ENCODE results near the gene GOLGB1. TPM values are rescaled to one million over a fixed set of nuclear protein-coding genes. Genes with fewer than 3 reads are reported as not detected.
"Not testable (repeated sequence)": the region's sequence is repeated elsewhere in the genome, so short reads cannot be mapped to it uniquely, and the experiment has no call there.

The GOLGB1 gene
- total RNA-seq, 1 donor from 2014 or later, result 20.7 TPM

DNA sequence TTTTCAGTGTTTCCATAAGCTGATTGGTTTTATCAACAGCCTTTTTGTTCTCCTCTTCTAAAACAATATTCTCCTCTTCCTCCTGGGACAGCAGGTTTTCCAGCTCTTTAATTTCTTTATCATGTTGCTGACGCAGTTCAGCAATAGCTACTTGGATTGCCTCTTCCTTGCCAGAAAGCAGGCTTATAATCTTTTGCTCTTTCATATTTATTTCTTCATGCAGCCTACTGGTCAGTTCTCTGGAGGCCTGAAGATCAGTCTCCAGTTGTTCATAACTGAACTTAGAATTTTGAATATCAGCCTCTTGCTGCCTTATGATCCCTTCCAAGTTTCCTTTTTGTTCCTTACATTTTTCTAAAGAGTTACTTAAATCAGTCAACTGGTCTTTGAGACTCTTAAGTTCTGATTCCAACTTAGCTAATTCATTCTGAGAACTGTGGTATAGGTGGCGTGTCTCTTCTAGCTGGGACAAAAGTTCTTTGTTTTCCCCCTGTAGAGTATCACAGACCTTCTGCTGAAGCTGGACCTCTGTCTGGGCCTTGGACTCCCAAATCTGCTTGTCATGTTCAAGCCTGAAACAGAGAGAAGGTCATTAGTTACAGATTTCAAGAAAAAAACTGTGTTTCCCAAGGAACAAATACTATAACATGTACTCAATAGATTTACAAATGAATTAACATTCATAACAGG lies 57.4 kb downstream of the GOLGB1 start:
- no peak overlapping the region for H3K4me3 ChIP-seq (ENCODE audit: low read depth, low read length)
- TF ChIP-seq, protein P1, sequence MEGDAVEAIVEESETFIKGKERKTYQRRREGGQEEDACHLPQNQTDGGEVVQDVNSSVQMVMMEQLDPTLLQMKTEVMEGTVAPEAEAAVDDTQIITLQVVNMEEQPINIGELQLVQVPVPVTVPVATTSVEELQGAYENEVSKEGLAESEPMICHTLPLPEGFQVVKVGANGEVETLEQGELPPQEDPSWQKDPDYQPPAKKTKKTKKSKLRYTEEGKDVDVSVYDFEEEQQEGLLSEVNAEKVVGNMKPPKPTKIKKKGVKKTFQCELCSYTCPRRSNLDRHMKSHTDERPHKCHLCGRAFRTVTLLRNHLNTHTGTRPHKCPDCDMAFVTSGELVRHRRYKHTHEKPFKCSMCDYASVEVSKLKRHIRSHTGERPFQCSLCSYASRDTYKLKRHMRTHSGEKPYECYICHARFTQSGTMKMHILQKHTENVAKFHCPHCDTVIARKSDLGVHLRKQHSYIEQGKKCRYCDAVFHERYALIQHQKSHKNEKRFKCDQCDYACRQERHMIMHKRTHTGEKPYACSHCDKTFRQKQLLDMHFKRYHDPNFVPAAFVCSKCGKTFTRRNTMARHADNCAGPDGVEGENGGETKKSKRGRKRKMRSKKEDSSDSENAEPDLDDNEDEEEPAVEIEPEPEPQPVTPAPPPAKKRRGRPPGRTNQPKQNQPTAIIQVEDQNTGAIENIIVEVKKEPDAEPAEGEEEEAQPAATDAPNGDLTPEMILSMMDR (conservative IDR thresholded peaks at IDR 0.05; ENCODE audit: low read depth, low read length), result no peak

DNA sequence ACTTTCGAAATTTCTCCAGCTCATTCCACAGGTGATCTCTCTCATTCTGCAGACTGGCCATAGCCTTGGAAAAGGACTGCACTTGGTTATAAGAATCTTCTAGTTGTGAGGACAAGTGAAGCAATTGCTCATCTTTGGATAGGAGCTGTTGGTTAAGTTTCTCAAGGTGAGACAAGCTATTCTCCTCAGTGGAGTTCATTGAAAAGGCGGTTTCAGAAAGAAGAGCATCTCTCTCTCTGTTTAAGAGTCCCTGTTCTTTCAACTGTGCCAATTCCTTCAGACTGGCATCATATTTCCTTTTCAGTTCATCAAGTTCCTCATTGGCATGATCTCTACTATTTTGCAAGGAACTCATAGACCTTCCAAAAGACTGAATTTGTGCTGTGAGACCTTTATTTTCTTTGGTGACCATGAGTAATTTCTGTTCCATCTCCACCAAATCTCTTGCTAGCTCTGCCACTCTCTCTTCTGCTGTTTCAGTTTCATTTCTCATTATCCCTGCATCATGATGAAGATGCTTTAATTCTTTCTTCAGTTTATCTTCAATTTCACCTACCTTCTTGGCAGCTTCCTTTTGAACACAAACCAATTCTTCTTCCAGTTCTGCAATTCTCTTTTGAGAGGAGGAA lies 58.6 kb downstream of the GOLGB1 start:
- TF ChIP-seq, protein P1 (conservative IDR thresholded peaks at IDR 0.05; ENCODE audit: low read depth, low read length), result no peak
- DNase-seq (ENCODE audit: low read depth), result no peak
- H3K4me3 ChIP-seq (ENCODE audit: low read depth, low read length), result no peak overlapping the region

More for the DNA sequence above, 57.4 kb downstream of the GOLGB1 start:
- no peak for DNase-seq (ENCODE audit: low read depth)

GRCh38 chr3:121688747-121689146 lies 60.8 kb downstream of the GOLGB1 start:
- H3K4me3 ChIP-seq (ENCODE audit: low read depth, low read length); DNase-seq (ENCODE audit: low read depth): not testable (repeated sequence)

- no peak for DNase-seq (ENCODE audit: low read depth)
- TF ChIP-seq, protein P1 (conservative IDR thresholded peaks at IDR 0.05; ENCODE audit: low read depth, low read length), result no peak
- no peak overlapping the region for H3K4me3 ChIP-seq (ENCODE audit: low read depth, low read length)
Measured at GRCh38 chr3:121681792-121682191, 67.7 kb downstream of the GOLGB1 start.

GRCh38 chr3:121677141-121677540 lies 72.4 kb downstream of the GOLGB1 start:
- no peak for DNase-seq (ENCODE audit: low read depth)
- H3K4me3 ChIP-seq (ENCODE audit: low read depth, low read length), result no peak overlapping the region
- TF ChIP-seq, protein P1 (conservative IDR thresholded peaks at IDR 0.05; ENCODE audit: low read depth, low read length), result no peak

DNA sequence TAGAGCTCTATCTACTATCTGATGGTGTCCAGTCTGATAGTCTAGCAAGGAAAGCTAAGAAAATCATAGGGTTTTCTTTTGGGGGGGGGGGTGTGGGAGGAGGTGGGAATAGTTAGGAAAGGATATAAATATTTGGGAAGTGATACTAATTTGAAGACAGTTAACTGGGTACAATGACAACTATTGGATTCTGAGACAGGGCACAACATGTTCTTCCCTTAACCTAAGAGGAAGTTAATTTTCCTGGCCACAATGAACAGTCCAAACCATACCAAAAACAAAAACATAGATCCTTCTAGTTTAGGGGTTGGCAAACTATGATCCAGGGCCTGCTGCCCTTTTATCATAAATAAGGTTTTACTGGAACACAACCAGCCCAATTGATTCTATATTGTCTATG lies 78.9 kb downstream of the GOLGB1 start:
- TF ChIP-seq, protein P1 (conservative IDR thresholded peaks at IDR 0.05; ENCODE audit: low read depth, low read length), result no peak
- no peak overlapping the region for H3K4me3 ChIP-seq (ENCODE audit: low read depth, low read length)
- DNase-seq (ENCODE audit: low read depth), result no peak

DNA sequence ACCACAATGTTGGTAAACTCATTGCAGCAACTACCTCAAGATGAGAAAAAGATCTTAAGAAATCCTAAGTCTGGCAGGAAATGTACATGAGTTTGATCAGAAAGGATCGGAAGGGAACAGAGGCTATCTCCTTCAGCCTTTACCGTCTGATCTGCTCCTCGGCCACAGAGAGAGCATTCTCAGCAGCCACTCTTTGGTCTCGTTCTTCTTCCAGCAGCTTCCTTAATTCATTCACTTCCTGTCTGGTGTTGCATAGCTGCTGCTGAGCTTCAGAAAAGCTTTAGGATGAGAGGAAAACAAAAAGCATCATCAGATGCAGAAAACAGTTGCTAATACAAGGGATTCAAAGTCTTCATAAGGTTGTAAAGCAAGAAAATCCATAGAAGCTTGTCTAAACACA lies 82.2 kb downstream of the GOLGB1 start:
- H3K4me3 ChIP-seq (ENCODE audit: low read depth, low read length), result no peak overlapping the region
- TF ChIP-seq, protein P1 (conservative IDR thresholded peaks at IDR 0.05; ENCODE audit: low read depth, low read length), result no peak
- no peak for DNase-seq (ENCODE audit: low read depth)

All from epithelial cell of proximal tubule (primary cell).